ENCODE results near the gene HNRNPA1L2. TPM values are rescaled to one million over a fixed set of nuclear protein-coding genes. Genes with fewer than 3 reads are reported as not detected.
"Not testable (repeated sequence)": the region's sequence is repeated elsewhere in the genome, so short reads cannot be mapped to it uniquely, and the experiment has no call there.

HNRNPA1L2 gene
- total RNA-seq, 1 experiment from 2014 or later, result 10.6 TPM

GRCh38 chr13:52609013-52609606, 33.1 kb upstream of the HNRNPA1L2 start:
- not testable (repeated sequence) for H2AFZ ChIP-seq (ENCODE audit: low read length); H3K4me3 Mint-ChIP-seq; H4K8ac ChIP-seq (replicated peaks; ENCODE audit: insufficient read length, low read depth, low read length); H3K36me3 Mint-ChIP-seq (ENCODE audit: insufficient read depth in 1 of 3, low read depth in 3 of 3); H3K4me2 ChIP-seq (ENCODE audit: insufficient read depth, insufficient read length, low read length); H3K9me3 ChIP-seq (ENCODE audit: control insufficient read depth, low read depth, low read length); H3K79me1 ChIP-seq (ENCODE audit: insufficient read depth, low read depth, low read length, poor library complexity, severe bottlenecking); H2BK15ac ChIP-seq (ENCODE audit: low read depth, low read length); H3K56ac ChIP-seq (ENCODE audit: insufficient read length, low read depth, low read length); DNase-seq; H3K4me1 ChIP-seq (ENCODE audit: insufficient read depth, low read length); H2AK5ac ChIP-seq (ENCODE audit: insufficient read length, low read length); H3K27me3 ChIP-seq (ENCODE audit: insufficient read depth, low read length); H3K27ac ChIP-seq (ENCODE audit: insufficient read length, low read depth, low read length); H2BK20ac ChIP-seq (ENCODE audit: low read depth, low read length, poor library complexity, severe bottlenecking); H3K9me3 Mint-ChIP-seq; H2BK5ac ChIP-seq (ENCODE audit: insufficient read length, low read length); H4K91ac ChIP-seq (ENCODE audit: insufficient read length, low read depth, low read length); H3K14ac ChIP-seq (ENCODE audit: insufficient read depth, low read length); H3K27ac Mint-ChIP-seq; H4K5ac ChIP-seq (ENCODE audit: insufficient read length, low read depth, low read length); H3K23ac ChIP-seq (ENCODE audit: insufficient read length, low read depth, low read length); H2BK120ac ChIP-seq (ENCODE audit: low read depth, low read length, poor library complexity, severe bottlenecking); H3K23me2 ChIP-seq (ENCODE audit: insufficient read length, low read depth, low read length, poor library complexity, severe bottlenecking); H3K79me2 ChIP-seq (ENCODE audit: insufficient read depth, low read length); H4K20me1 ChIP-seq (ENCODE audit: control insufficient read depth, insufficient read depth, insufficient read length); H3K18ac ChIP-seq (ENCODE audit: insufficient read length, low read depth, low read length); H3K27me3 Mint-ChIP-seq (ENCODE audit: low read depth); H3T11ph ChIP-seq (ENCODE audit: low read length); H2BK12ac ChIP-seq (ENCODE audit: insufficient read length, low read depth, low read length); H3K4ac ChIP-seq (ENCODE audit: low read depth, low read length); H3K9ac ChIP-seq (ENCODE audit: extremely low read depth, insufficient read length, low read length)
- no CpG with 5 or more reads among the region's 10 CpGs for WGBS (ENCODE audit: extremely low coverage, insufficient read length, low lambda C conversion rate)
- peaks cover 11 to 16% of the 10 kb centered on the region in 2 experiments for H3K4me1 Mint-ChIP-seq
- TF ChIP-seq CTCF (conservative IDR thresholded peaks at IDR 0.05), result peak; percentile 64

- H3K56ac ChIP-seq (ENCODE audit: insufficient read length, low read depth, low read length); H4K5ac ChIP-seq (ENCODE audit: insufficient read length, low read depth, low read length); H3K9ac ChIP-seq (ENCODE audit: extremely low read depth, insufficient read length, low read length); H3K27me3 ChIP-seq (ENCODE audit: insufficient read depth, low read length); H3K18ac ChIP-seq (ENCODE audit: insufficient read length, low read depth, low read length); H3K4ac ChIP-seq (ENCODE audit: low read depth, low read length); H3K9me3 Mint-ChIP-seq; H2BK20ac ChIP-seq (ENCODE audit: low read depth, low read length, poor library complexity, severe bottlenecking); H2BK15ac ChIP-seq (ENCODE audit: low read depth, low read length); H3K27me3 Mint-ChIP-seq (ENCODE audit: low read depth); H3K23me2 ChIP-seq (ENCODE audit: insufficient read length, low read depth, low read length, poor library complexity, severe bottlenecking); H3K23ac ChIP-seq (ENCODE audit: insufficient read length, low read depth, low read length); H3T11ph ChIP-seq (ENCODE audit: low read length); H4K8ac ChIP-seq (replicated peaks; ENCODE audit: insufficient read length, low read depth, low read length); H3K4me3 Mint-ChIP-seq; H3K4me2 ChIP-seq (ENCODE audit: insufficient read depth, insufficient read length, low read length); H2AK5ac ChIP-seq (ENCODE audit: insufficient read length, low read length); H3K9me3 ChIP-seq (ENCODE audit: control insufficient read depth, low read depth, low read length); H2AFZ ChIP-seq (ENCODE audit: low read length); H3K27ac ChIP-seq (ENCODE audit: insufficient read length, low read depth, low read length); H4K20me1 ChIP-seq (ENCODE audit: control insufficient read depth, insufficient read depth, insufficient read length); H2BK5ac ChIP-seq (ENCODE audit: insufficient read length, low read length); H4K91ac ChIP-seq (ENCODE audit: insufficient read length, low read depth, low read length); H2BK12ac ChIP-seq (ENCODE audit: insufficient read length, low read depth, low read length); H3K27ac Mint-ChIP-seq; H3K79me2 ChIP-seq (ENCODE audit: insufficient read depth, low read length); H3K4me1 ChIP-seq (ENCODE audit: insufficient read depth, low read length); H3K14ac ChIP-seq (ENCODE audit: insufficient read depth, low read length); H3K79me1 ChIP-seq (ENCODE audit: insufficient read depth, low read depth, low read length, poor library complexity, severe bottlenecking); H3K36me3 Mint-ChIP-seq (ENCODE audit: insufficient read depth in 1 of 3, low read depth in 3 of 3); DNase-seq; H2BK120ac ChIP-seq (ENCODE audit: low read depth, low read length, poor library complexity, severe bottlenecking): not testable (repeated sequence)
- H3K4me1 Mint-ChIP-seq, result peaks cover 11 to 16% of the 10 kb centered on the region in 2 experiments
- no CpG with 5 or more reads among the region's 5 CpGs for WGBS (ENCODE audit: extremely low coverage, insufficient read length, low lambda C conversion rate)
These were observed 32.1 kb upstream of the HNRNPA1L2 start for GRCh38 chr13:52610158-52610557.
